Testis (tissue), 2 donors: ENCODE measurements around the gene KCND3.

Experiments used
- POLR2A ChIP-seq: fragments of 450-650 bp; IDR thresholded peaks from one replicate; pipeline ENCODE4 v1.6.1; 2017; ENCODE audit warnings: antibody characterized with exemption, mild to moderate bottlenecking, moderate library complexity
- TF ChIP-seq, protein P1 (sequence below), 3 experiments: fragments of 450-650 bp in 2 of 3; fragments of 200-600 bp in 1 of 3; sonication (generic) in 1 of 3; IDR thresholded peaks; one replicate each; pipeline ENCODE4 v1.5.1; 2016 to 2019; ENCODE audit warnings: antibody characterized with exemption in 3 of 3, mild to moderate bottlenecking in 2 of 3, moderate library complexity in 1 of 3

DNA sequence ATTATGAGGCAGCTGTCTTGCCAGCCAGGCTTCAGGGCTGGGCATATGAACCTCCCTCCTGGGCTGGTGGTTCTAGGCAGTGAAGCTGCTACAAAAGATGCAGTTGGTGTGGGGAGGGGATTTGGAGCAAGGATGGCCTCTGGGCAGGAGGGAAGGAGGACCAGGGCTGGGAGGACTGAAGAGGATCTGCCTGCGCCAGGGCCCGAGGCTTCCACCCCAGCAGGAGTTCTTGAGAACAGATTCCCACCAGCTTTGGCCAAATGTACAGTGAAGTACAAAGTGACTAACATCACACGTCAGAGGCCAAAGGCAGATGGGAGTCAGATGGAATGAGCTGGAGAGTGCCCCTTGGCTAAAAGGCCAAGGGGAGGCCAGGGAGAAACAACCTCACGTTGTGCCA, 171.4 kb downstream of the KCND3 start:
- TF ChIP-seq, protein P1, sequence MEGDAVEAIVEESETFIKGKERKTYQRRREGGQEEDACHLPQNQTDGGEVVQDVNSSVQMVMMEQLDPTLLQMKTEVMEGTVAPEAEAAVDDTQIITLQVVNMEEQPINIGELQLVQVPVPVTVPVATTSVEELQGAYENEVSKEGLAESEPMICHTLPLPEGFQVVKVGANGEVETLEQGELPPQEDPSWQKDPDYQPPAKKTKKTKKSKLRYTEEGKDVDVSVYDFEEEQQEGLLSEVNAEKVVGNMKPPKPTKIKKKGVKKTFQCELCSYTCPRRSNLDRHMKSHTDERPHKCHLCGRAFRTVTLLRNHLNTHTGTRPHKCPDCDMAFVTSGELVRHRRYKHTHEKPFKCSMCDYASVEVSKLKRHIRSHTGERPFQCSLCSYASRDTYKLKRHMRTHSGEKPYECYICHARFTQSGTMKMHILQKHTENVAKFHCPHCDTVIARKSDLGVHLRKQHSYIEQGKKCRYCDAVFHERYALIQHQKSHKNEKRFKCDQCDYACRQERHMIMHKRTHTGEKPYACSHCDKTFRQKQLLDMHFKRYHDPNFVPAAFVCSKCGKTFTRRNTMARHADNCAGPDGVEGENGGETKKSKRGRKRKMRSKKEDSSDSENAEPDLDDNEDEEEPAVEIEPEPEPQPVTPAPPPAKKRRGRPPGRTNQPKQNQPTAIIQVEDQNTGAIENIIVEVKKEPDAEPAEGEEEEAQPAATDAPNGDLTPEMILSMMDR (IDR thresholded peaks at IDR 0.05): no peak
- no peak for TF ChIP-seq POLR2A
